NCI-H1436 (cell line): ENCODE measurements around the gene TOP3A.

Source experiments
- DNase-seq: peaks from one replicate; lab custom pipeline; 2025; lab: John Stamatoyannopoulos, UW

TOP3A gene

DNA sequence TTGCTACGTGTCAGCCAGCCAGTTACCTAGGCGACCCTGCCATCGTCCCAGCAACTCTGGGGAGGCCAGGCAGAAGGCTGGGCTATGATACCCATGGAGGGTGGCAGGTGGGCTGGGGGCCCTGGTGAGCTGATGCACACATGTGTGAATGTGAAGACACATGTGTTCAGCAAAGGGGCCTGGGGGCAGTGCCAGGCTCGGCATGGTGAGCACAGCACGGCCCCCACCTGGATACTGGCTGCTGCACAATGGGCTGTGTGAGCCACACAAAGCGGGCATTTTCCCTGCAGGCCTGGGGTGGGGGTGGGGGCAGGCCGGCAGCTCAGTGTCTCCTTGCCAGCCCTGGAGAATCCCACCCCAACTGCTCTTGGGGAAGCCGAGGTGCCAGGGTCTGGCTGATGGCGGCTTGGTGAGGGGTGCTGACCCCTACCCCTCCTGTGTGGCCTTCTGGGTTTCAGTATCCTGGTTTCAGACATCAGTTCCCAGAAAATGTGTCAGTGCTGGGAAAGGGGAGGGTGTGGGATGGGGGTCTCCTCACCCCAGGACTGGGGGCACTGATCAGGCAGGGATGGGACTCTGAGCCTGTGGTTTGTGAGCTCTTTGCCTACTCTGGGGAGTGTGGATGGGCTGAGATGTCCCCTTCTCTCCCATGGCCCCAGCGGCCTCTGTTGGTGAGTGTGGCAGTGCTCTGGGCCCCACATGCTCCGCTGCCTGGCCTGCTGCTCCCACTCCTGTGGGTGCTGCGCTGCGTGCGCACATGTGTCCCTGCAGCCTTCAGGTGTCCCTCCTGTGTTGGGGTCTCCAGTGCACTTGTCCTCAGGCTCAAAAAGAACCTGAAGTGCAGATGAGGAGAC is 84.3 kb downstream of the TOP3A start:
- no peak for DNase-seq

DNA sequence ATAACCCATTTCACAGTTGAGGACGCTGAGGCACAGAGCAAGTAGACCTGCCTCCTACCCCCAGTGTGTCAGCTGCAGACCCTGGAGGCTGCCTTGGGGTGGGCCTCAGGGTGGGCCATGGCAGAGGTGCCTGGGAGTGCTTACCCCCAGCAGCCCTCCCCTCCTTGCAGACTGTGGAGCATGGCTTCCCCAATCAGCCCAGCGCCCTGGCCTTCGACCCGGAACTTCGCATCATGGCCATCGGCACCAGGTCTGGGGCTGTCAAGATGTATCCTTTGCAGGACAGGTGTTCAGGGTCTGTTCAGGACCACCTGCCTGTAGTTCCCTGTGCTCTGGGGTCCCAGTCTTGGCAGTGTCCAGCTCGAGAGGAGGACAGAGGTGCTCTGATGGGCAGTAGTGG is 85.0 kb downstream of the TOP3A start:
- DNase-seq, result no peak

DNA sequence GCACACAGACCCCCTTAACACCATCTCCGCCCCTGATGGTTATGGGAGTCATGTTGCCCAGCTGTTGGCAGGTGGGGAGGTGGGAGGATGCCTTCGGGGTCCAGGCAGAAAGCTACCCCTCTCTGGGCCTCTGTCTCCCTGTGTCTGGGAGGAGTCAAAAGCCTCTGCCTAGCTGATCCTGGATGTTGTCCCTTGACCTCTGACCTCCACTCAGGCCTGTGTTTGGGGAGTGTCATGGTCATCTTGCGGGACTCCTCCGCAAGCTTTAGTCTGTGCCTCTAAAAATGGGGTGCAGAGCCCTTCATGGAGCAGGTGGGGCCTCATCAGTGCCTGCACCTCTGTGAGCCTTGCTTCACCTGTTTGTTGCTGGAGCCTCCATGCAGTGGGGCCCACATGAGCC is 85.5 kb downstream of the TOP3A start:
- no peak for DNase-seq

DNA sequence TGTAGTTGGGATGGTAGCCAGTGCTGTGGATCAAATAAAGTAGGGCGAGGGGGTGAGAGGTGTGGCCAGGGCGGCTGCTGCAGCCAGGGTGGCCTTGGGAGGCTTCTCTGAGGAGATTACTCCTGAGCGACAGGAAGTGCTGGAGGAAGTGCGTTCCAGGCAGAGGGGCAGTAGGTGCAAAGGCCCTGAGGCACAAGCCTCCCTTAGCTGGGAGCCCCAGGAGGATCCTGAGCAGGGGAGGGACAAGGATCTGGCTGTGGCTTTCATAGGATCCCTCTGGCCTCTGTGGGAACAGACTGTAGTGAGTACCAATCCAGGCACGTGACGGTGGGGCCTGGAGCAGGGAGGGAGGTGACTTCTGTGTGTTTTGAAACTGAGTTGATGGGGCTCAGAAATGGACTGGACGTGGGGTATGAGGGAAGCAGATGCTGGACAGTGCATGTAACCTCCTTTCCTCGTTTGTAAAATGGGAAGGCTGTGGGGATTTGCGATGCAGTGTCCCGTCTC is 86.6 kb downstream of the TOP3A start:
- no peak for DNase-seq

DNA sequence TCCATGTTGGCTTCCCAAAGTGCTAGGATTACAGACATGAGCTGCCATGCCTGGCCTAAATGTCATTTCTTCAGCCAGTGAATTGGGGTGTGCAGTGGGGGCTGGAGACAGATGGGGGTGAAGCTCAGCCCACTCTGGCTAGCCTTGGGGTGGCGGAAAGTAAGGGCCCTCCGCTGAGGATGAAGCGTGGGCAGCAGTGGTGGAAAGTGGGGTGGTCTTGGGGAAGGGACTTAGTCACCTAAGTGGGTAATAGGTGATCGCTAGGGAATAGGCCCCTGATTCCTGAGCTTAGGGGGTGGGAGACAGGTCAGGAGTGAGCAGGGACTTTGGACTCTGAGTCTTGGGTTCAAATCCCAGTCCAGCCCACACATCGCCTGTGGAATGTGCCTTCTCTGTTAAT is 87.2 kb downstream of the TOP3A start:
- DNase-seq, result no peak

DNA sequence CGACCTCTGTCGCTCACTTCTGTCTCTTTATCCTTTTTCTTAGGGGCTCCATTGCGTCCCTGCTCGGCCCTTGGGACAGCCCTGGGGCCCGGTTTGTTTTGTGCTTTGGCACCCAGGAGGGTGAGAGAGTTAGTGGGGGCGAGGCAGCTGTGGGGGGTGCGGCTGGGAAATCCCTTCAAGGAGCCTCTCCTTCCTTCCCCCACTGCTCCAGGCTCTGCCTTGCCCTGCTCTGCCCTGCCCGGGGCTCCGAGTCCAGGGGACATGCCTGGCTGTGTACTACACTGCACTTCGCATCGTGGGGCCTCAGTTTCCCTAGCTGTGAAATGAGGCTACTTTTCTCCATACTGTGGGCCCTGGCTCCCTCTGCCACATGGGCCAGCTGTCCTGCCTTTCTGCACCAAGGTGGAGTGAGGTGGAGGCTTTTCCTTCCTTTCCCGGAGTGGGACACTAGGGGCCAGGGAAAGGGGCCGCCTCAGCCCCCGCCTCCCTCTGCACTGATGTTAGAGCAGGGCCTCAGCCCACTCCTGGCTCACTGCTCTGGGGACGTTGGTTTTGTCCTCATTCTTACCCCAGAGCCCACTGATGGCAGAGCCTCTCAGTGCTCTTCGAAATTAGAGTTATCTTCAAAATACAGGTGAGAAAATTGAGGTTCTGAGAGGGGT is 88.4 kb downstream of the TOP3A start:
- DNase-seq, result no peak

DNA sequence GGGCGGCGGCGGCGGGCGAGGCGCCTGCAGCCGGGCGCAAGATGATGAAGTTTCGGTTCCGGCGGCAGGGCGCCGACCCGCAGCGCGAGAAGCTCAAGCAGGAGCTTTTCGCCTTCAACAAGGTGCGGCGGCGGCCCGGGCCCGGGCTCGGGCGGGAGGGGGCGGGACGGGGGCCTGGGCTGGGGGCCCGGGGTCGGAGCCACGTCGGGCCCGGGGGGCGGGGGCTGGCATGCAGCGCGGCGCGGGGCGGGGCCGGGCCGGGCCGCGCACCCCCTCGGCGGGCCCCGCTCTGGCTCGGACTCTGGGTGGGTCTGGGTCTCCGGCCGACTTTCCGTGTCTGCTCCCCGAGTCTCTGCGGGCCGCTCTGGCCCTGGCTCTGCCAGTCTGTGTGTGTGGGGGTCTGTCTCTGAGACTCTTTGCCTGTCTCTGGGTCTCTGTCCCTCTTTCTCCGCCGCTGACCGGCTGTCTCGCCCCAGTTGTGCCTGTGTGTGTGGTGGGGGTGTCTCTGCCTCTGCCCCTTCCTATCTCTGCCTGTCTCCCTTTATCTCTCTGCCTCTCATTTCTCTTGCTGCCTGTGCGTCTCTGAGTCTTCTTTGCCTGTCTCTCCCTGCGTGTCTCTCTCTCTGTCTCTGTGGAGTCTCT is 89.0 kb downstream of the TOP3A start:
- DNase-seq, result no peak

DNA sequence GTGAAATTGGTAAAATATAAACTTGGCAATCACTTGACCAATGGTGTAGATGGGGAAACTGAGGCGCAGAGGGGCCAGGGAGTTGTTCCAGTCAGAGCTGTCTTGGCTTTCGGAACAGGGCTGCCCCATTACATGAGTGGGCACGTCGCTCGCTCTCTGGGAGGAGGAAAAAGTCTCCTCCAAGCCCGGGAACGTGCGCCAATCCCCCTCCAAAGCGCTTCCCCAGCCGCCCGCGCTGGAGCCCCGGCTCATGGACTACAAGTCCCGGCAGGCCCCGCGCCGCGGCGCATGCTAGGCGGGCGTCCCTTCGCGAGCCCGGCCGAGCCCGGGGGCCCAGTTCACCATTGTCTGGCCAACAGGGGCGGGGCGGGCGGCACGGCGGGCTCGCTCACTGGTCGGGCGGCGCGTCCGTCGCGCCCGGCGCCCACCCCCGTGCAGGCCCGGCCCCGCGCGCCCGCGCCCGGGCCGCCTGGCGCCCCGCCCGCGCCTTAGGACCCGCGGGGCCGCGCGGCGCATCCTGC is 89.6 kb downstream of the TOP3A start, which contains the start of gene LLGL1:
LLGL1 (plus strand) TSS at position 515 of the 521 bp plus-strand sequence. CDS start 48 bp downstream, outside the sequence.
- DNase-seq, result peak; percentile 98

DNA sequence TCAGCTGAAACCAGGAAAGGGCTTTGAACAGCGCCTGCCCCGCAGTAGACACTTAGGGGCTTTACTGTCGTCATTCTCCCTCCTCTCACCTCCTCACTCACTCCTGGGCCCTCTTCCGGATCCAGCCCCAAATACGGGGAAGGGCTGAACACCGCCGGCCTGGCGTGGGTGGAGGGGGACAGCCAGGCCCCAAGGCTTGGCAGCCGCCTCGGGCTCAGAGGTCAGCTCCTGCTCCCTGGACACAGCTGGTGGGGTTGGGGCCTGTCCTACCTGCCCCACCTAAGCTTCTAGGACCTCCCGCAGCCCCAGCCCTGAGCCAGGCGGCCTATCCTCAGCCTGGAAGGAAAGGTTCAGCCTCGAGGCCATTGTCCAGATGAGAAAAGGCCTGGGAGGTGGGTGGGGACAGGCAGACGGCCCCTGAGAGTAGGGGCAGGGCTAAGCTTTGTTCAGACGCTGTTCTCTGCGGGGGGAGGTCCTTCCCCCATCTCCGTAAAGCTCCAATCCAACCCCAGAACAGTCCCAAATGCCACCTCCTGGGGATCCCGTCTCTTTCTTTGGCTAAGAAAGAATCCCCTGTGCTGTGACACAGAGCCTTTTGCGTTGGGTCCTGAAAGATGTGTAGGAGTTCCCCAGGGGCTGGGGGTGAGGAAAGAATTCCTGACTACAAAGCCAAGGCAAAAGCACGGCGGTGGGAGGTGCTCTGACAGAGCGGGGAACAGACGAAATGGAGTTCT is 90.2 kb downstream of the TOP3A start:
- no peak for DNase-seq

DNA sequence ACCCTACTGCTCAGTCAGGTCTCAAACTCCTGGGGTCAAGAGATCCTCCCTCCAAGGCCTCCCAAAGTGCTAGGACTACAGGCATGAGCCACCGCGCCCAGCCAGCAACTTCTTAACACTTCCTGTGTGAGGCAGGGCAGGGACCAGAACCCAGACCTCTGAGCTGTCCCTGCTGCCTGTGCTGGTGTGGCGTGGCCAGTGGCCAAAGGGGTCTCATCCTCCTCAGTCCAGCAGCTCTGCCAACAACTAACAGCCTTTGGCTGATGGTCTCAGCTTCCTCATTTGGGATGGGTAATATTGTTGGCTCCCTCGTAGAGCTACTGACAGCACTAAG is 90.8 kb downstream of the TOP3A start:
- DNase-seq, result no peak
